Measurements from ENCODE around the gene PROSER3.

The PROSER3 gene

GRCh38 chr19:35757749-35758608 is at the start of gene PROSER3:
Gene PROSER3, plus strand, starts transcription at chr19:35758176. Its CDS starts 40 bp downstream, at chr19:35758216.
- in situ Hi-C loops (cut with MboI; ENCODE audit: low sequenced_read_pairs), result no loop called here

- in situ Hi-C loops (cut with MboI; ENCODE audit: low sequenced_read_pairs), result no loop called here
Observed at GRCh38 chr19:35708391-35708790, 49.6 kb upstream of the PROSER3 start.

- in situ Hi-C loops (cut with MboI; ENCODE audit: low sequenced_read_pairs), result no loop called here
Observed at GRCh38 chr19:35710784-35711723, 46.9 kb upstream of the PROSER3 start.

GRCh38 chr19:35712567-35713505 is 45.1 kb upstream of the PROSER3 start:
- in situ Hi-C loops (cut with MboI; ENCODE audit: low sequenced_read_pairs), result no loop called here

DNA sequence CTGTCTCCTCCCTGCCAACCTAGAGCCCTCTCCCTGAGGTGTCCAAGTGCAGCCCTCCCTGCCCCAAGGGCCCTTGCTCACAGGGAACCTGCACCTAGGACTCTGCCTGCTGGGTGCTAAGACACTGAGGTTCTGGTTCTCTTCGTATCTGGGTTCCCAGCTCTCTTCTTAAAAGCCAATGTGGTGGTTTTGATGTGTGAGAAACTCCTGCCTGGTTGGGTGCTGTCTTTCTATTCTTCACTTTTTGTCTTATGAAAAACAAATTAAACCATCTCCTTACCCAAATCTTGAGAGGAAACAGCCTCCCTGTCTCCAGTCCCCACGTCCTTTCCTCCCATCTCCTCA is 44.5 kb upstream of the PROSER3 start:
- in situ Hi-C loops (cut with MboI; ENCODE audit: low sequenced_read_pairs), result no loop called here

GRCh38 chr19:35713904-35714495 is 44.0 kb upstream of the PROSER3 start:
- in situ Hi-C loops (cut with MboI; ENCODE audit: low sequenced_read_pairs), result no loop called here

- in situ Hi-C loops (cut with MboI; ENCODE audit: low sequenced_read_pairs), result no loop called here
Observed at GRCh38 chr19:35714601-35715354, 43.2 kb upstream of the PROSER3 start.

DNA sequence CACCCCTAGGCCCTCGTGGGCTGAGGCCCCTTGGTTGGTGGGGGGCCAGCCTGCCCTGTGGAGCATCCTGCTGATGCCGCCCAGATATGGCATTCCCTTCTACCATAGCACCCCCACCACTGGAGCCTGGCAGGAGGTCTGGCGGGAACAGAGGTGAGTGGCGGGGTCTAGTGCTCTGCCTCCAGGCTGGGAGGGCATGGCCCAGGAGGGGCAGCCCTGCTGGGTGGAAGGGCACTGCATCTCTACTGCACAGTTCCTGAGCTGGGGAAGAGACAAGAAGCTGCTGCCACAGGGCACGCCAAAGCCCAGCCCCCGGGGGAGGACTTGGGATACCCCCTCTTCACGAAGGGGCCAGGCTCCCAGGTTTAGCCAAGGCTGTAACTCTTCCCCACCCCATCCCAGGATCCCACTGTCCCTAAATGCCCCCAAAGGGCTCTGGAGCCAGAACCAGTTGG is 42.6 kb upstream of the PROSER3 start:
- in situ Hi-C loops (cut with MboI; ENCODE audit: low sequenced_read_pairs), result no loop called here

- in situ Hi-C loops (cut with MboI; ENCODE audit: low sequenced_read_pairs), result no loop called here
Observed at GRCh38 chr19:35715981-35716800, 41.8 kb upstream of the PROSER3 start.

- in situ Hi-C loops (cut with MboI; ENCODE audit: low sequenced_read_pairs), result no loop called here
Observed at GRCh38 chr19:35716801-35717664, 40.9 kb upstream of the PROSER3 start.

- in situ Hi-C loops (cut with MboI; ENCODE audit: low sequenced_read_pairs), result no loop called here
Observed at GRCh38 chr19:35717665-35718344, 40.2 kb upstream of the PROSER3 start, which contains the start of gene KMT2B. Gene KMT2B, plus strand, starts transcription at chr19:35718003. Its CDS starts 16 bp downstream, at chr19:35718019.

GRCh38 chr19:35718345-35719041 is 39.5 kb upstream of the PROSER3 start:
- in situ Hi-C loops (cut with MboI; ENCODE audit: low sequenced_read_pairs), result no loop called here

- in situ Hi-C loops (cut with MboI; ENCODE audit: low sequenced_read_pairs), result no loop called here
Observed at GRCh38 chr19:35719402-35720162, 38.4 kb upstream of the PROSER3 start.

- in situ Hi-C loops (cut with MboI; ENCODE audit: low sequenced_read_pairs), result no loop called here
Observed at GRCh38 chr19:35720163-35720524, 37.8 kb upstream of the PROSER3 start.

DNA sequence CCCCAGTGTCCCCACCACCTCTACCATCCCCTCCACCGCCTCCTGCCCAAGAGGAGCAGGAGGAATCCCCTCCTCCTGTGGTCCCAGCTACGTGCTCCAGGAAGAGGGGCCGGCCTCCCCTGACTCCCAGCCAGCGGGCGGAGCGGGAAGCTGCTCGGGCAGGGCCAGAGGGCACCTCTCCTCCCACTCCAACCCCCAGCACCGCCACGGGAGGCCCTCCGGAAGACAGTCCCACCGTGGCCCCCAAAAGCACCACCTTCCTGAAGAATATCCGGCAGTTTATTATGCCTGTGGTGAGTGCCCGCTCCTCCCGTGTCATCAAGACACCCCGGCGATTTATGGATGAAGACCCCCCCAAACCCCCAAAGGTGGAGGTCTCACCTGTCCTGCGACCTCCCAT is 37.3 kb upstream of the PROSER3 start:
- in situ Hi-C loops (cut with MboI; ENCODE audit: low sequenced_read_pairs), result no loop called here

DNA sequence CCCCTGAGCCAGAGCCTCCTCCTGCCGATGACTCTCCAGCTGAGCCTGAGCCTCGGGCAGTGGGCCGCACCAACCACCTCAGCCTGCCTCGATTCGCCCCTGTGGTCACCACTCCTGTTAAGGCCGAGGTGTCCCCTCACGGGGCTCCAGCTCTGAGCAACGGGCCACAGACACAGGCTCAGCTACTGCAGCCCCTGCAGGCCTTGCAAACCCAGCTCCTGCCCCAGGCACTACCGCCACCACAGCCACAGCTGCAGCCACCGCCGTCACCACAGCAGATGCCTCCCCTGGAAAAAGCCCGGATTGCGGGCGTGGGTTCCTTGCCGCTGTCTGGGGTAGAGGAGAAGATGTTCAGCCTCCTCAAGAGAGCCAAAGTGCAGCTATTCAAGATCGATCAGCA is 36.6 kb upstream of the PROSER3 start:
- in situ Hi-C loops (cut with MboI; ENCODE audit: low sequenced_read_pairs), result no loop called here

All from hTERT RPE-1 (cell line).